A673 (cell line): ENCODE measurements around the gene FEN1. TPM values are rescaled to one million over a fixed set of nuclear protein-coding genes. Genes with fewer than 3 reads are reported as not detected.

Experiments
- BruUV-seq: library from RNA; stranded (reverse); fragments of 400-500 nt; replicated peaks from 2 replicates; lab custom pipeline; 2021; lab: Mats Ljungman, UMichigan
- CTCF ChIA-PET: fragments of 300-600 bp; sonication (Branson Sonifier 250); formaldehyde crosslinking; loops from one replicate; lab custom pipeline; 2022; ENCODE audit warnings: antibody characterized with exemption; lab: Charles Lee
- POLR2A ChIA-PET: fragments of 300-600 bp; sonication (Branson Sonifier 250); formaldehyde crosslinking; loops from one replicate; lab custom pipeline; 2022; ENCODE audit warnings: antibody characterized with exemption; ENCODE audit not compliant: low non-redundant PET; lab: Charles Lee
- DNase-seq: peaks from one replicate; pipeline ENCODE4 v3.0.0-alpha.2; 2015; ENCODE audit warnings: low spot score
- H3K27ac ChIP-seq: fragments of 200-600 bp; sonication (generic); 2 replicates; pipeline ENCODE4 v1.5.1; 2016; ENCODE audit warnings: mixed run types, low read depth, mild to moderate bottlenecking, mixed read lengths, antibody characterized with exemption, low read length; ENCODE audit not compliant: poor library complexity, severe bottlenecking
- H3K27me3 ChIP-seq: fragments of 200-600 bp; sonication (generic); replicated peaks from 2 replicates; pipeline ENCODE4 v1.6.1; 2017; ENCODE audit warnings: mixed run types, low read depth, mild to moderate bottlenecking, mixed read lengths, antibody characterized with exemption, low read length; ENCODE audit not compliant: insufficient read depth, poor library complexity
- H3K36me3 ChIP-seq: fragments of 200-600 bp; sonication (generic); 2 replicates; pipeline ENCODE4 v1.6.1; 2016; ENCODE audit warnings: mixed run types, mild to moderate bottlenecking, mixed read lengths, antibody characterized with exemption, low read length; ENCODE audit not compliant: insufficient read depth, poor library complexity, severe bottlenecking
- H3K4me1 ChIP-seq: fragments of 200-600 bp; sonication (generic); 2 replicates; pipeline ENCODE4 v1.6.1; 2017; ENCODE audit warnings: mixed run types, mild to moderate bottlenecking, mixed read lengths, antibody characterized with exemption, low read length; ENCODE audit not compliant: insufficient read depth, poor library complexity, severe bottlenecking
- H3K4me3 ChIP-seq: fragments of 200-600 bp; sonication (generic); 2 replicates; pipeline ENCODE4 v1.5.1; 2016; ENCODE audit warnings: low read depth, mixed run types, mild to moderate bottlenecking, mixed read lengths, low read length; ENCODE audit not compliant: poor library complexity, severe bottlenecking
- H3K9me3 ChIP-seq: fragments of 200-600 bp; sonication (generic); 2 replicates; pipeline ENCODE4 v1.6.1; 2016; ENCODE audit warnings: mixed run types, low read depth, mild to moderate bottlenecking, mixed read lengths, antibody characterized with exemption, low read length; ENCODE audit not compliant: poor library complexity, severe bottlenecking
- CTCF ChIP-seq: fragments of 300-800, 200-600 bp; sonication (generic); conservative IDR thresholded peaks from 2 replicates; pipeline ENCODE4 v1.5.1; 2017; ENCODE audit warnings: low read depth, mild to moderate bottlenecking, antibody characterized with exemption, low read length, moderate library complexity, mixed read lengths
- EZH2 ChIP-seq: fragments of 200-600 bp; sonication (generic); IDR thresholded peaks from 2 replicates; pipeline ENCODE4 v1.6.1; 2017; ENCODE audit warnings: borderline replicate concordance, low read depth, mild to moderate bottlenecking, mixed read lengths, antibody characterized with exemption, low read length; ENCODE audit not compliant: poor library complexity, severe bottlenecking
- intact Hi-C: fragments of 100-400 bp; cut with micrococcal nuclease; formaldehyde crosslinking; loops from one replicate; pipeline ENCODE4 v1.10.0; 2022; ENCODE audit not compliant: unreplicated experiment
- total RNA-seq: library from RNA; stranded (reverse); gene quantifications from 2 replicates; pipeline ENCODE4 v1.2.3, GENCODE V29; 2021

Gene FEN1
- total RNA-seq, 1 experiment from 2014 or later: 152 TPM

DNA sequence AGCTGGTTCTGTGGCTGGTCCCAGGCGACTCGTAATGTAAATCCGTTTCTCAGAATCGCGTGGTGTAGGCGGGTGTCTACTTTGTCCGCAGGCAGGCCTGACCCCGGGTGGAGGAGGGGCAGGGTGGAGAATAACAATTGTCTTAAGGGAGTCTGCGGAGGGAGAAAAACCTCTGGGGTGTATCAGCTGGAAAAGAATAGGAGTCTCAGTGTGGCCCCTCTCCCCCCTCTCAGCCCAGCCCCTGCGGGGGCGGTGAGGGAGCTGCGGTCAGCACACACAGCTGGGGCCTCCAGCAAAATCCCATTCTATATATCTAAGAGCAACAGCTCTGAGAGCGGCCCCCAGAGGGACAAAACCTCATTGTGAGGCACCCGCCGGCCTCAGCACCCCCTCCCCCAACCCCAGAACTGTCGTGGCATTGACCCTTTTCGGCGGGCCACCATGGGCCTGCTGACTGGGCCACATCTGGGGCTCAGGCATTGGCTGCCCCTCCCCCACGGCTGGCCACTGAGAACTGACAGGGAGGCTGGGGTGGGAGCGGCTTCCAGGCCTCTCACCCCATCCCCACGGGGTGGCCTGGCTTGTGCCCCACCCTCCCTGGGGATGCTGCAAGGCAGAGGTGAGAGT is 43.0 kb upstream of the FEN1 start:
- no peaks in the 10 kb centered on the region for H3K9me3 ChIP-seq
- H3K27me3 ChIP-seq: no peaks in the 10 kb centered on the region
- H3K36me3 ChIP-seq: no peaks in the 10 kb centered on the region
- intact Hi-C loops: loop anchor here (2.0 kb wide), 1 partner anchor 39 kb away; no protein-coding TSS in a partner anchor
- no TSS peak for BruUV-seq
- no peak for TF ChIP-seq CTCF
- no peak for TF ChIP-seq EZH2
- CTCF ChIA-PET: interaction anchor here (0.8 to 1.9 kb wide), 3 partner anchors 28 to 358 kb away, joined by 3 to 7 read pairs (median 3); no protein-coding TSS in a partner anchor
- H3K4me3 ChIP-seq: no peak overlapping the region
- POLR2A ChIA-PET: no interaction called here
- no peak for DNase-seq
- peaks cover 5% of the 10 kb centered on the region for H3K4me1 ChIP-seq
- H3K27ac ChIP-seq: no peak overlapping the region

- intact Hi-C loops: no loop called here
- H3K27ac ChIP-seq: no peak overlapping the region
- no peak overlapping the region for H3K4me3 ChIP-seq
- H3K27me3 ChIP-seq: no peaks in the 10 kb centered on the region
- ChIA-PET CTCF (interaction anchor here (0.6 to 1.9 kb wide), 5 partner anchors 17 to 796 kb away, joined by 3 to 7 read pairs (median 3); no protein-coding TSS in a partner anchor), POLR2A (no interaction called here)
- H3K36me3 ChIP-seq: no peaks in the 10 kb centered on the region
- no TSS peak for BruUV-seq
- no peak for DNase-seq
- H3K4me1 ChIP-seq: peaks cover 5% of the 10 kb centered on the region
- H3K9me3 ChIP-seq: no peaks in the 10 kb centered on the region
- TF ChIP-seq EZH2 (no peak), CTCF (no peak)
These were observed 42.0 kb upstream of the FEN1 start for GRCh38 chr11:61750631-61751273.

DNA sequence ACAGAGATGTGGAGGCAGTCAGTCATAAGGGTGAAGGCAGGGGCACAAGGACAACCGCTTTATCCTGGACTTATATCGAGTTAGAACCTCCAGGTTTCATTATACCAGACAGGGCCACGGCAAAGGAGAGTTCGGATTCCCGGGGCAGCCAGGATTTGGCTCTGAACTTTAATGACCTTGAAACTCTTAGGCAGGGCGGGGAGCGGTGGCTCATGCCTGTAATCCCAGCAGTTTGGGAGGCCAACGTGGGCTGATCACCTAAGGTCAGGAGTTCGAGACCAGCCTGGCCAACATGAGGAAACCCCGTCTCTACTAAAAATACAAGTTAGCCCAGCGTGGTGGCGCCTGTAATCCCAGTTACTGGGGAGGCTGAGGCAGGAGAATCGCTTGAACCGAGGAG is 41.3 kb upstream of the FEN1 start:
- no TSS peak for BruUV-seq
- Histone ChIP-seq H3K9me3 (no peaks in the 10 kb centered on the region), H3K27me3 (no peaks in the 10 kb centered on the region), H3K4me1 (peaks cover 11% of the 10 kb centered on the region), H3K36me3 (no peaks in the 10 kb centered on the region), H3K27ac (no peak overlapping the region), H3K4me3 (no peak overlapping the region)
- no peak for DNase-seq
- no peak for TF ChIP-seq CTCF
- no peak for TF ChIP-seq EZH2
- intact Hi-C loops: no loop called here
- CTCF ChIA-PET: interaction anchor here (1.2 kb wide), 1 partner anchor 18 kb away, joined by 4 read pairs; no protein-coding TSS in a partner anchor
- POLR2A ChIA-PET: no interaction called here
